Activated T-helper 2 cell treated with anti-CD3 and anti-CD28 coated beads, Interferon-gamma antibody, Interleukin-2, Interleukin-4, amounts not matched to agents 10 μg/mL and 5 μg/mL and 100 μg/mL, durations not matched to agents 14 hours and 24 hours and 36 hours (primary cell): ENCODE results near the gene KRTAP16-1. TPM values are rescaled to one million over a fixed set of nuclear protein-coding genes. Genes with fewer than 3 reads are reported as not detected.

Experiments
- DNase-seq: peaks from one replicate; pipeline ENCODE4 v3.0.0; 2021; ENCODE audit warnings: low spot score
- H3K27ac Mint-ChIP-seq: one replicate; pipeline ENCODE4 v1.8.0; 2021; ENCODE audit warnings: mixed read lengths
- H3K27me3 Mint-ChIP-seq: one replicate; pipeline ENCODE4 v1.8.0; 2021; ENCODE audit warnings: low read depth, mixed read lengths
- H3K36me3 Mint-ChIP-seq: one replicate; pipeline ENCODE4 v1.8.0; 2021; ENCODE audit warnings: low read depth, mixed read lengths
- H3K4me1 Mint-ChIP-seq: one replicate; pipeline ENCODE4 v1.8.0; 2021; ENCODE audit warnings: low read depth, mixed read lengths
- H3K4me3 Mint-ChIP-seq: one replicate; pipeline ENCODE4 v1.8.0; 2021; ENCODE audit warnings: low read depth, mild to moderate bottlenecking, moderate library complexity, mixed read lengths
- H3K9me3 Mint-ChIP-seq: one replicate; pipeline ENCODE4 v1.8.0; 2021; ENCODE audit warnings: mixed read lengths
- intact Hi-C: fragments of 100-400 bp; cut with micrococcal nuclease; formaldehyde crosslinking; loops from one replicate; pipeline ENCODE4 v1.15.1; 2023
- total RNA-seq: library from RNA; stranded (reverse); gene quantifications from 2 replicates; pipeline ENCODE4 v1.2.3, GENCODE V29; 2022

The KRTAP16-1 gene
- total RNA-seq, 1 donor from 2014 or later: not detected

- Mint-ChIP-seq H3K36me3 (no peaks in the 10 kb centered on the region), H3K9me3 (no peaks in the 10 kb centered on the region), H3K4me1 (peaks cover 24% of the 10 kb centered on the region), H3K27me3 (peaks cover 1% of the 10 kb centered on the region), H3K4me3 (no peak overlapping the region), H3K27ac (peak overlapping the region; percentile 9)
- peak; percentile 30 for DNase-seq
- intact Hi-C loops: no loop called here
Measured at GRCh38 chr17:41308251-41308917, 725 bp downstream of the KRTAP16-1 start.

GRCh38 chr17:41307647-41308046 lies 1.5 kb downstream of the KRTAP16-1 start:
- H3K4me1 Mint-ChIP-seq: peaks cover 24% of the 10 kb centered on the region
- no peaks in the 10 kb centered on the region for H3K9me3 Mint-ChIP-seq

GRCh38 chr17:41304091-41304490 lies 5.0 kb downstream of the KRTAP16-1 start:
- Mint-ChIP-seq H3K4me1 (peaks cover 15% of the 10 kb centered on the region), H3K36me3 (no peaks in the 10 kb centered on the region), H3K27ac (no peak overlapping the region), H3K27me3 (peaks cover 2% of the 10 kb centered on the region), H3K4me3 (no peak overlapping the region), H3K9me3 (no peaks in the 10 kb centered on the region)
- intact Hi-C loops: no loop called here
- no peak for DNase-seq

More at GRCh38 chr17:41307647-41308046, 1.5 kb downstream of the KRTAP16-1 start:
- no peaks in the 10 kb centered on the region for H3K36me3 Mint-ChIP-seq
- H3K27ac Mint-ChIP-seq: no peak overlapping the region
- H3K4me3 Mint-ChIP-seq: no peak overlapping the region
- DNase-seq: no peak
- H3K27me3 Mint-ChIP-seq: no peaks in the 10 kb centered on the region
- intact Hi-C loops: no loop called here

- no peaks in the 10 kb centered on the region for H3K9me3 Mint-ChIP-seq
- DNase-seq: no peak
- no peaks in the 10 kb centered on the region for H3K36me3 Mint-ChIP-seq
- intact Hi-C loops: no loop called here
- peaks cover 2% of the 10 kb centered on the region for H3K27me3 Mint-ChIP-seq
- no peak overlapping the region for H3K27ac Mint-ChIP-seq
- peaks cover 4% of the 10 kb centered on the region for H3K4me1 Mint-ChIP-seq
- H3K4me3 Mint-ChIP-seq: no peak overlapping the region
Measured at GRCh38 chr17:41302981-41303380, 6.1 kb downstream of the KRTAP16-1 start.

- no peak for DNase-seq
- Mint-ChIP-seq H3K27ac (no peak within 1 kb of the TSS), H3K4me1 (no peaks in the 10 kb centered on the region), H3K36me3 (no peaks in the 10 kb centered on the region), H3K27me3 (peaks cover 2% of the 10 kb centered on the region), H3K9me3 (no peaks in the 10 kb centered on the region), H3K4me3 (no peak within 1 kb of the TSS)
- intact Hi-C loops: no loop called here
Measured at GRCh38 chr17:41301916-41302901, 6.9 kb downstream of the KRTAP16-1 start, which contains the start of gene KRTAP29-1. Gene KRTAP29-1 (minus strand): TSS chr17:41302851. CDS start chr17:41302851, 0 bp downstream.

GRCh38 chr17:41301204-41301790 lies 7.8 kb downstream of the KRTAP16-1 start:
- no peaks in the 10 kb centered on the region for H3K4me1 Mint-ChIP-seq

GRCh38 chr17:41298458-41299135 lies 10.5 kb downstream of the KRTAP16-1 start:
- intact Hi-C loops: no loop called here
- Mint-ChIP-seq H3K9me3 (no peaks in the 10 kb centered on the region), H3K36me3 (no peaks in the 10 kb centered on the region), H3K27me3 (peaks cover 3% of the 10 kb centered on the region), H3K27ac (no peak overlapping the region), H3K4me1 (no peaks in the 10 kb centered on the region), H3K4me3 (no peak overlapping the region)
- no peak for DNase-seq

More at GRCh38 chr17:41301204-41301790, 7.8 kb downstream of the KRTAP16-1 start:
- Mint-ChIP-seq H3K27ac (no peak overlapping the region), H3K9me3 (no peaks in the 10 kb centered on the region), H3K36me3 (no peaks in the 10 kb centered on the region), H3K4me3 (no peak overlapping the region), H3K27me3 (peaks cover 2% of the 10 kb centered on the region)
- intact Hi-C loops: no loop called here
- DNase-seq: no peak

GRCh38 chr17:41296846-41297245 lies 12.3 kb downstream of the KRTAP16-1 start:
- no peaks in the 10 kb centered on the region for H3K36me3 Mint-ChIP-seq
- no peak overlapping the region for H3K4me3 Mint-ChIP-seq
- no peak overlapping the region for H3K27ac Mint-ChIP-seq
- DNase-seq: no peak
- peaks cover 6% of the 10 kb centered on the region for H3K27me3 Mint-ChIP-seq
- H3K9me3 Mint-ChIP-seq: no peaks in the 10 kb centered on the region
- intact Hi-C loops: no loop called here
- H3K4me1 Mint-ChIP-seq: no peaks in the 10 kb centered on the region

GRCh38 chr17:41294016-41294415 lies 15.1 kb downstream of the KRTAP16-1 start:
- Mint-ChIP-seq H3K27me3 (peaks cover 4% of the 10 kb centered on the region), H3K27ac (no peak overlapping the region), H3K4me1 (no peaks in the 10 kb centered on the region), H3K9me3 (no peaks in the 10 kb centered on the region), H3K36me3 (no peaks in the 10 kb centered on the region), H3K4me3 (no peak overlapping the region)
- intact Hi-C loops: no loop called here
- no peak for DNase-seq

GRCh38 chr17:41287050-41287449 lies 22.1 kb downstream of the KRTAP16-1 start:
- Mint-ChIP-seq H3K36me3 (no peaks in the 10 kb centered on the region), H3K4me1 (no peaks in the 10 kb centered on the region), H3K27ac (no peak overlapping the region), H3K27me3 (peaks cover 5% of the 10 kb centered on the region), H3K4me3 (no peak overlapping the region), H3K9me3 (no peaks in the 10 kb centered on the region)
- DNase-seq: no peak
- intact Hi-C loops: no loop called here

- H3K27ac Mint-ChIP-seq: no peak overlapping the region
- peaks cover 5% of the 10 kb centered on the region for H3K27me3 Mint-ChIP-seq
- no peaks in the 10 kb centered on the region for H3K4me1 Mint-ChIP-seq
- no peaks in the 10 kb centered on the region for H3K36me3 Mint-ChIP-seq
- intact Hi-C loops: no loop called here
- DNase-seq: no peak
- H3K9me3 Mint-ChIP-seq: no peaks in the 10 kb centered on the region
- H3K4me3 Mint-ChIP-seq: no peak overlapping the region
Measured at GRCh38 chr17:41284546-41284945, 24.6 kb downstream of the KRTAP16-1 start.

- DNase-seq: no peak
- H3K27ac Mint-ChIP-seq: no peak overlapping the region
- no peaks in the 10 kb centered on the region for H3K9me3 Mint-ChIP-seq
- H3K4me3 Mint-ChIP-seq: no peak overlapping the region
- intact Hi-C loops: no loop called here
- H3K36me3 Mint-ChIP-seq: no peaks in the 10 kb centered on the region
- H3K27me3 Mint-ChIP-seq: peaks cover 7% of the 10 kb centered on the region
- H3K4me1 Mint-ChIP-seq: no peaks in the 10 kb centered on the region
Measured at GRCh38 chr17:41284043-41284442, 25.1 kb downstream of the KRTAP16-1 start.
